ENCODE results near the gene SLC28A3.

The SLC28A3 gene

GRCh38 chr9:84339503-84339902, 1.1 kb downstream of the SLC28A3 start:
- FAIRE-seq: no peak
- TF ChIP-seq, protein P1, sequence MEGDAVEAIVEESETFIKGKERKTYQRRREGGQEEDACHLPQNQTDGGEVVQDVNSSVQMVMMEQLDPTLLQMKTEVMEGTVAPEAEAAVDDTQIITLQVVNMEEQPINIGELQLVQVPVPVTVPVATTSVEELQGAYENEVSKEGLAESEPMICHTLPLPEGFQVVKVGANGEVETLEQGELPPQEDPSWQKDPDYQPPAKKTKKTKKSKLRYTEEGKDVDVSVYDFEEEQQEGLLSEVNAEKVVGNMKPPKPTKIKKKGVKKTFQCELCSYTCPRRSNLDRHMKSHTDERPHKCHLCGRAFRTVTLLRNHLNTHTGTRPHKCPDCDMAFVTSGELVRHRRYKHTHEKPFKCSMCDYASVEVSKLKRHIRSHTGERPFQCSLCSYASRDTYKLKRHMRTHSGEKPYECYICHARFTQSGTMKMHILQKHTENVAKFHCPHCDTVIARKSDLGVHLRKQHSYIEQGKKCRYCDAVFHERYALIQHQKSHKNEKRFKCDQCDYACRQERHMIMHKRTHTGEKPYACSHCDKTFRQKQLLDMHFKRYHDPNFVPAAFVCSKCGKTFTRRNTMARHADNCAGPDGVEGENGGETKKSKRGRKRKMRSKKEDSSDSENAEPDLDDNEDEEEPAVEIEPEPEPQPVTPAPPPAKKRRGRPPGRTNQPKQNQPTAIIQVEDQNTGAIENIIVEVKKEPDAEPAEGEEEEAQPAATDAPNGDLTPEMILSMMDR (IDR thresholded peaks at IDR 0.05; ENCODE audit: insufficient read depth, missing control alignments): no peak
- no peak for DNase-seq (ENCODE audit: insufficient read length, low spot score)

- TF ChIP-seq, protein P1 (IDR thresholded peaks at IDR 0.05; ENCODE audit: insufficient read depth, missing control alignments): no peak
- FAIRE-seq: no peak
- no peak for DNase-seq (ENCODE audit: insufficient read length, low spot score)
Measured at GRCh38 chr9:84338792-84339191, 1.8 kb downstream of the SLC28A3 start.

DNA sequence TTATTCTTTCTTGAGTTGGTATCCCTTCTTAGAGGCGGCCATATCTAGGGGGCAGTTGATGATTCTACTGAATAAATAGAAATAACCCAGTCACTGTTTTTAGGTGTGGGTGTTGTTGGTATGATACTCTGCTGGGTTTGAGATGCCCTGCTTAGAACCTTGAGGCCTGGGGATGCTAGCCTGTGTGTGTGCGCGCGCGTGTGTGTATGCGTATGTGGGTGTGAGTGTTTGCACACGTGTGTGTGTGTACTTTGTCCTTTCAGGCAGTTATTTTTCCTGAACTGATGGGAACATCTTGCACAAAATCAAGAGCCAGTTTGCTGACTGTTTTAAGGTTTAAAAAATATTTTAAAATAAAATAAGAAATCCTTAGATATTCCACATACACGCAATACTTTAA, 3.3 kb downstream of the SLC28A3 start:
- DNase-seq (ENCODE audit: insufficient read length, low spot score): no peak
- no peak for FAIRE-seq
- TF ChIP-seq, protein P1 (IDR thresholded peaks at IDR 0.05; ENCODE audit: insufficient read depth, missing control alignments): no peak

DNA sequence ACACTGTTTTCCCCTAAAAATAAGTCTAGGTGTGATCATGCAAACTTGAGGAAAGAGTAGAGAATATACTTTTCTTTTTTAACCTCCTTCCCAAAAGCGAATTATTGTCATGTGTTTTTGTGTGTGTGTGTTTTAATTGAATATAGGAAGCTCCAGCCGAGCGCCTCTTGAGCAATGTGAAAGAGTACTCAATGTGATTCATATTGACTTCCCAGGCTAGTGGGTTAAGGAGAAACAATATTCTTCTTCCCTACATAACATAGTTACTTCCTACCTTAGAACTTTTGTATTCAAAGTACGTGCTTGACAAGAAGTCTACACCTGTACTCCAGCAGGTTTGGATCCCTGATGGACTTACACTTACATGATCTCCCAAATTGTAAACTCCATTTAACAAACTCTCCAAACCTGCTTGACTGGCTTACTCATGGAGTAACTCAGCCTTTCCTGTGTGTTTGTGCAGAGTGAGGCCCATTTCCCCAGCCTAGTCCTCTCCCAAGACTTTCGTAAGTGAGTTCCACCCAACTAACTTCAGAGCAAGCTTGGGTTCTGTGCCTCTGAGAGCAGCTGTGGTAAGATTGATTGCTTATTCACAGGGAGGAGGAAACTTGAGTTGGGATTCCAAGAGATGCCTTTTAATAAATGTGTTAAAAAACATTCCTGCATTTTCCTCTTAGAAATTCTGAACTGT, 9.3 kb downstream of the SLC28A3 start:
- FAIRE-seq (no peak), DNase-seq (ENCODE audit: insufficient read length, low spot score) (no peak)
- TF ChIP-seq, protein P1 (IDR thresholded peaks at IDR 0.05; ENCODE audit: insufficient read depth, missing control alignments): no peak

GRCh38 chr9:84330246-84330645, 10.3 kb downstream of the SLC28A3 start:
- no peak for FAIRE-seq
- TF ChIP-seq, protein P1 (IDR thresholded peaks at IDR 0.05; ENCODE audit: insufficient read depth, missing control alignments): no peak
- no peak for DNase-seq (ENCODE audit: insufficient read length, low spot score)

- TF ChIP-seq, protein P1 (IDR thresholded peaks at IDR 0.05; ENCODE audit: insufficient read depth, missing control alignments): no peak
- no peak for DNase-seq (ENCODE audit: insufficient read length, low spot score)
- FAIRE-seq: no peak
Measured at GRCh38 chr9:84327184-84327583, 13.4 kb downstream of the SLC28A3 start.

DNA sequence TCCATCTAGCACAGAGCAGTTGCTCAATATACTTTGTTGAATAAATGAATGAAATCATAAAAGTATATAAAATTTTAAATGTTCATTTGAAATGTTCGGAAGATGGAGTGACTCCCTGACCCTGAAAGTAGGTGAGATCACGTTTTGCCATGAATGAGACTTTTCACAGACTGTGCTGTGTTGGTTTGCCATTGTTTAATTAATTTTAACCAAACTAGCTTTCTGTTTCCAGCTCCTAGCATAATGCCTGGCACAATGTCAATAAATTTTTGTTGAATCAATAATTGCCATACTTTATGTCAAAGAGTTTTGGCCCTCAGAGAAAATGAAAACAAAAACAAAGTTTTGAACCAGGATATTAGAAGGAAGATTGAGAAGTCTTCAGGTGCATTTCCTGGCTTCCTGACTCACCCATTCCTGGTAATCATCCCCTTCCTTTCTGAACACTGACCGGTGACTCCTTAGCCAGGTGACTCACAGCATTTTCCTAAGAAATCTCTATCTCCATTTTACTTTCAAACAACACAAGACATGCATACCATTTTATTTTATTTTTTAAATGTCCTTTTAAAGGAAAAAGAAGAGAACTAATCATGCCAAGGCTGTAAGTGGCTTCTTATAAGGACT, 15.1 kb downstream of the SLC28A3 start:
- DNase-seq (ENCODE audit: insufficient read length, low spot score): no peak
- TF ChIP-seq, protein P1 (IDR thresholded peaks at IDR 0.05; ENCODE audit: insufficient read depth, missing control alignments): no peak
- no peak for FAIRE-seq

All from D721Med (cell line).